Stimulated activated CD4-positive, alpha-beta T cell treated with anti-CD3 and anti-CD28 coated beads, Interleukin-2, amount 100 ng/mL, for 48 hours (primary cell): Measurements from ENCODE around the gene HSPA2.

Experiments
- DNase-seq, 2 donors: peaks; one replicate each; pipeline ENCODE4 v3.0.0-alpha.2; 2020

The HSPA2 gene

DNA sequence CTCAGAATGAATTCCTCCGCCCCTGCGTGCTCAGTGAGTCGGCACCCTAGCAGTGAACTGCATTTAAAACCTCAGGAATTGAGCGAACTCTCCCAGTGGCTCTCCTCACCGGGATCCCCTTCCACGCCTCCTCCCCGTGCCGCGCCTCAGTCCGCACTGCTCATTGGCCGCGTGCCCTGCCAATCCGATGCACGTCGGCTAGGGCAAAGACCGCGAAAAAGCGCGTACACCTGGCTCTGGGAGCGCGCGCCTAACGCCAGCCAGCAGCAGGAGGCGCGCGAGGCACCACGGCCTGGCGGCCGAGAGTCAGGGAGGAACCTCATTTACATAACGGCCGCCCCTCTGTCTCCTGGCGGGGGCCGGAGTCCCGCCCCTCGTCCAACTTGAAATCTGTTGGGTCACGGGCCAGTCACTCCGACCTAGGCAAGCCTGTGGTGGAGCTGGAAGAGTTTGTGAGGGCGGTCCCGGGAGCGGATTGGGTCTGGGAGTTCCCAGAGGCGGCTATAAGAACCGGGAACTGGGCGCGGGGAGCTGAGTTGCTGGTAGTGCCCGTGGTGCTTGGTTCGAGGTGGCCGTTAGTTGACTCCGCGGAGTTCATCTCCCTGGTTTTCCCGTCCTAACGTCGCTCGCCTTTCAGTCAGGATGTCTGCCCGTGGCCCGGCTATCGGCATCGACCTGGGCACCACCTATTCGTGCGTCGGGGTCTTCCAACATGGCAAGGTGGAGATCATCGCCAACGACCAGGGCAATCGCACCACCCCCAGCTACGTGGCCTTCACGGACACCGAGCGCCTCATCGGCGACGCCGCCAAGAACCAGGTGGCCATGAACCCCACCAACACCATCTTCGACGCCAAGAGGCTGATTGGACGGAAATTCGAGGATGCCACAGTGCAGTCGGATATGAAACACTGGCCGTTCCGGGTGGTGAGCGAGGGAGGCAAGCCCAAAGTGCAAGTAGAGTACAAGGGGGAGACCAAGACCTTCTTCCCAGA is at the start of gene HSPA2:
TSS of gene HSPA2 (plus strand) at position 534 of the 995 bp plus-strand sequence. CDS start at position 643, 109 bp downstream.
- DNase-seq, result peak; percentile 94 to 95

DNA sequence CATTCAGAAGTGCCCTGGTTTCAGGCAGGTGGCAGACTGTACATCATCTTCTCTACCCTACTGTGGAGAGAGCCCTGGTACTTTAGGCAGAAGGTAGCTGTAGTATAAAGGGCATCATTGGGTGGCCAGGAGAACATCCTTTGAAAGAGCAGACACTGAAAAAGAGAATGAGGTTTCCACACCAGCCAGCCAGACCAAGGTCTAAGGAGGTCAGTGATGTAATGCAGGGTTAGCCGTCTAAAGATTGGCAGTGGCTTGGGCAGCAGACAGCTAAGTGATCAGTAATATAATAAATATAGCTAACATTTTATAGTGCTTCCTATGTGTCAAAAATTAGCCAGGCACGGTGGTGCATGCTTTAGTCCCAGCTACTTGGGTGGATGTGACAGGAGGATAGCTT is 48.9 kb upstream of the HSPA2 start:
- no peak for DNase-seq

DNA sequence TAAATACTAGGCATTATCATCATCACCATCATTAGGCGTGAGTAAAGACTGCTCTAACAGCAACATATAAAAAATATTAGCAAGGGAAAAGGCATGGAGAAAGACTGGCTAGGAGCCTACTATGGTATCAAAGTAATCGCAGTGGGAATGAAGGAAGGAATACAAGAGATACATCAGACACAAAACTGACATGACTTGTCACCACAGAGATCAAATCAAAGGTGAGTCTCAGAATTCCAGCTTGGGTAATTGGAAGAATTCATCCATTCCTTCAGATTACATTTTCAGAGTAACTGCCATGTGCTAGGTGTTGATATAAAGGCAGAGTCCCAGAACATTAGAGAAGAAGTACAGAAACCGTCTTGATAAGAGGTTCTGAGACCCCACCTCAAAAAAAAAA is 47.1 kb upstream of the HSPA2 start:
- no peak for DNase-seq

DNA sequence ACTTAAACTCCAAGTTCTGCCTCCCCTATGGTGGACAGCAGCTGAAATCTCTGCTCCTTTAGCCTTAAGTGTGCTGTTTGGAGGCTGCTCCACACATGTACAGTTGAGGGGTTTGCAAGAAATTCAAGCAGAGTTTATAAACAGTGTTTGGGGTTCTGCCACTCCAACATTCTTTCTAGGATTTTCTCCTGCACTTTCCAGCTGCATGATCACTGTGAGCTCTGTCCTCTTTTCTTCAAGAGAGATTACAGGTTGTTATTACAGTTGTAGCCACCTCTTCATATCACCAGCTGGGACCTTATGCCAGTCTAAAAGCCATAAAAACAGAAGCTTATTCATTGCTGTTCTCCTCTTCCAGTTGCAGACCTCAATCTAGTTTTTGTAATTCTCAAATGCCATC is 45.3 kb upstream of the HSPA2 start:
- DNase-seq, result no peak

DNA sequence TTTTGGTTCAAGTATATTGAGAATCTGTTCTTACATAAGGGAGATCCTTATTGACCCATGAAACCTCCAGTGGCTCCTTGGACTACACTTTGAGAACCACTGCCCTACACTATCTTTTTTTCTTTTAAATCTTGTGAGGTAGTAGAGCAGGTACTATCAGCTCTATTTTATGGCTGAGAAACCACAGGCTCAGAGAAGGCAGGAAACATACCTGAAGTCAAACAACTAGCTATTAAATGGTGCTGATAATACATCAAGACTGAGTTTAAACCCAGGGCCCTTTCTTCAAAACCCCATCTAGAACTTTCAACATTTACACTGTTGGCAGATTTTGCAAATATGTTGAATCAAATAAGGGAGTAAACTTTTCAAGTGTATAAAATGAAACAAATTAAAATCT is 43.8 kb upstream of the HSPA2 start:
- DNase-seq, result no peak

DNA sequence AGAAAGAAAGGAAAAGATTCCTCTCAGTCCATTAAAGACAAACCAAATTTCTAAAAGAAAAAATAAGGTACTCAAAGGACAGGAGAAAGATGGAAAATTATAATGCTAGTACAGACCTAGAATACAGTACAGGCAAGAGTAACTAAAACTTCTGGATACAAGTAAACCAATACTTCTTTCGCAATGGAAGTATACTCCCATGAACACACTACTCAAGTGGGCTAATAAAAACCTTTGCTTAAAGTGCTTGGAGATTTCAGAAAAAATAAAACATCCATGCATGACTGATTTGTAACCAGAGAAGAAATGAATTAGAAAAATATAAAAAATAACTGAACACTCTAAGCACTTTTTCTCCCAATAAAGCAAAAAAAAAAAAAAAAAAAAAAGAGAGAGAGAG is 40.5 kb upstream of the HSPA2 start:
- no peak for DNase-seq

DNA sequence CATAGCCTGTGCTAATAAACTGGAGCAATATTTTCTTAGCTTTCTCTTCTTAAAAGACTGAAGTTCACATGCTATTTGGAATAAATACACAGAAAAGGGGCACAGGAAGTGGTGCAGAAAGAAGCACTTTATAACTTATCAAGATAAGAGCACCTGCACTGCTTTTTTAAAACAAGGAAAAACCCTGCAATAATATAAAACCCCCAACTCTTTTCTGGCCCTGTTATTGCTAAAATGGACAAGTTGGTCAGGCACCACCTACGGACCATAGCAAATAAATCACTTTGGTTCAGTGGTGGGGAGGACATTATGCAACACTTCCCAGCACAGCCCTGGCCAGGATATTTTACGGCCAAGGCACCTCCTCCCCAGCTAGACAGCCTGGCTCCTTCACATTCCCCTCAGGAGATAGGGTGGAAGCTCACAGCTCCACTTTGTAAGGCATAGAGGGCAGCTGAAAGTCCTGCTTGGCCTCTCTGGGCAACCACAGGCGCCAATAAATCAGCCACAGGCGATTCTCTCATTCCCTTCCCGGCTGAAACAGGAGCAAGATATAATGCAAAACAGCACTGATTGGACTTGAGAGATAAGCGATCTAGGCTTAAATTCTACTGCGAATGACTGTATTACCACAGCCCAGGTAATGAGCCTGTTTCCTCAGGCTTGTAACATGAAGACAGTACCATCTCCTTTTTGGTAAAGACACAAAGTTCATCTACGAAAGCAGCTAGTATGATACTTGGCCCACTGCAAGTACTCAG is 39.0 kb upstream of the HSPA2 start:
- DNase-seq, result no peak

DNA sequence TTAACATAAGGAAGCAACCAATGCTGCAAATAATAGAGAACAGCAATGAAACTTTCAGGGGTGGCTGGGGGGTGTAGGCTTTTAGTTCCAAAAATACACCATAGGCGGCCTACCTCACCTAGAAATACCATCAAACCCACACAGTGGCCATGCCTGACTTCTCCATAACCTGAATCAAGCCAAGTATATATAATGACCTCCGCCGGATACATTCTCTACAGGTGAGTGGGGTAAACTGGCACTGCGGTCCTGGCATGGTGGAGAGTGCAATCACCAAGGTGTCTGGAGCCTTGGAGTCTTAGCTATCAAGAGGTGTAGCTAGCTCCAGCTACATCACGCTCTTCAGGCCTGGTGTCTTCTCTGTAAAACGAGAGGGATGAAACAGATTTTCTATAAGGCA is 38.1 kb upstream of the HSPA2 start:
- no peak for DNase-seq

DNA sequence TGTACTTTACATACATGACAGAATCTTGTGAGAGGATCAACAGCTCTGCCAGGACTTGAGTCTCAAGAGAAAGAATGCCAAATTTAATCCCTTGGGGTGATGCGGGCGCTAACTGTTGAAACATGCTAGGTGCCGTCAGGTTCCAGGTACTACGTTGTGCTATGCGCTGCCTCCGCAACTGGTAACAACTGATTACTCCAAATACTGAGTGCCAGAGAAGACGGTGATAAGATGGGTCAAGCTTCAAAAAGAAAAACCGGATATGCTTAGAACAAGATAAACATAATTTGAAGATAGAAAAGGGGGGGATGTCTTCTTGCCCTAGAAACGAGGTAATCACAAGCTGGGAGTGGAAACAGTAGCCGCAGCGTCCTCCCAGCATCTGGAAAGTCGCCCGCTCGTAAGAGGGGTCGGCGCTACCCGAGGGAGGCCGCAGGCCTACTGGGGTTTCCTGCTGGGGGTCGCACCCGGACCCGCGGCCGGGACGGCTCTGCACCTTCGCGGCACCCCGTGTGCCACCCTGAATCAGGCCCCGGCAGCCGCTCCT is 37.6 kb upstream of the HSPA2 start:
- no peak for DNase-seq

DNA sequence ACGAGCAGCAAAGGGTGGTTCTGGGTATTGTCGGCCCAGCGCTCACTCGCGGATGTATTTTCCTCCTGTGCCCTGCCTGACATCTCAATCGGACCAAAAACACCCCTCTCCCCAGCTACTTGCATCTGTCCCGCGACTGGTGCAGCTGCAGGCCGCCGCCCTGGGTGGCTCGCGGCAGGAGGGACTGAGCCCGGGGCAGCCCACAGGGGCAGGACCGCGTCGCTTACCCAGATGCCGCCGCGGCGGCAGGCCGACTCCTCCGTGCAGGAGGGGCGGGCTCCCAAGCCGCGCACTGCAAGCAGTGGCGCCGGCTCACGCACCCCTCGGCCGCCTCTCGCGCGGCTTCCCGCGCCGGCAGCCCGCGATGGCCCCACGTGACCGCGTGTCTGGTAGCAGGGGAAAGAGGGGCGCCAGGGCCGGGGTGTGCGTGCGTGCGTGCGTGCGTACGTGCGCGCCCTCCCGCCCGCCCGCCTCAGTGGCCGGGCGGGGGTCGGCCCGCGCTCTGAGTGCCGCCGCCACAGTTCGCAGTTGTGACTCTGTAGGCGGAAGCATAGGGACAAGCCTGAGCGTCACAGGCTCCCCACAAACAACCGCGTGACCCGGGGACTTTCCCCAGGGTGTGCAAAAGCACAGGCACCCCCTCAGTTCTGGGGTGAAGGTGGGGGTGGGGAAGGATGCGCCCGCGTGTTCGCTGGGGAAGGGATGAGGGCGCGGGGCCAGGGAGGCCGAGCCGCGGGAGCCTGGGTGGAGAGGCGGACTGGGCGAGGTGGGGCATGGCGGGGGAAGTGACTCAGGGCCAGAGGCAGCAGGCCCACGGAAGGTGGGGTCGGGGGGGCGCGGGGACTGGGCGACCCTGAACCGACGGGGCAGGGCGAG is 36.9 kb upstream of the HSPA2 start, which contains the start of gene ZBTB25:
TSS of gene ZBTB25 (minus strand) at position 405 of the 876 bp plus-strand sequence. CDS start 13,305 bp downstream, outside the sequence.
- peak; percentile 84 to 88 for DNase-seq

DNA sequence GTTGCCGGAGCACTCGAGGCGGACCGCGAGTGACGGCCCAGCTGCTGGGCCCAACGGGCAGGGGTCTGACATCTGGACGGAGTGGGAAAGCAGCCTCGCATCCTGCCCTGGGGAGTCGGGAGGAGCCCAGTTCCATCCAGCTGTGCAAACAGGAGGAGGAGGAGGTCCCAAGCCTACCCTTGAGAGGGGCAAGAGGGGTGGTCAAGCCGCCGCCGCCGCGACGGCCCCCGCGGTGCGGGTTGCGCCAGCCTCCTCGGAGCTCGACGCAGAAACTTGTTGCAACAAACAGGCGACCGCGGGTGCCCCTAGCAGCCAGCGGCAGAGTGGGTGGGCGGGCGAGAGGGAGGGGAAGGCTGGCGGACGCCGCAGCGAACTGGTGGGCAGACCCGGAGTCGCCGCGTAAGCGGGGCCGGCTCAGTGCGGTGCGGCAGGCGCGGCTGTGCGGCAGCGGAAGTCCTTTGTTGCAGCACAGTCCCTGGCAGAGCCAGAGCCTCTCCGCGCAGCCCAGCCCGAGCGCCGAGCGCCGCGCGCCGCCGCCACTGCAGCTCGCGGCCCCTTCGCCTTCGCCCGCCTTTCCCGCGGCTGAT is 36.1 kb upstream of the HSPA2 start, which contains the start of gene ZBTB1:
TSS of gene ZBTB1 (plus strand) at position 461 of the 587 bp plus-strand sequence. CDS start 16,735 bp downstream, outside the sequence.
- peak; percentile 76 to 77 for DNase-seq

DNA sequence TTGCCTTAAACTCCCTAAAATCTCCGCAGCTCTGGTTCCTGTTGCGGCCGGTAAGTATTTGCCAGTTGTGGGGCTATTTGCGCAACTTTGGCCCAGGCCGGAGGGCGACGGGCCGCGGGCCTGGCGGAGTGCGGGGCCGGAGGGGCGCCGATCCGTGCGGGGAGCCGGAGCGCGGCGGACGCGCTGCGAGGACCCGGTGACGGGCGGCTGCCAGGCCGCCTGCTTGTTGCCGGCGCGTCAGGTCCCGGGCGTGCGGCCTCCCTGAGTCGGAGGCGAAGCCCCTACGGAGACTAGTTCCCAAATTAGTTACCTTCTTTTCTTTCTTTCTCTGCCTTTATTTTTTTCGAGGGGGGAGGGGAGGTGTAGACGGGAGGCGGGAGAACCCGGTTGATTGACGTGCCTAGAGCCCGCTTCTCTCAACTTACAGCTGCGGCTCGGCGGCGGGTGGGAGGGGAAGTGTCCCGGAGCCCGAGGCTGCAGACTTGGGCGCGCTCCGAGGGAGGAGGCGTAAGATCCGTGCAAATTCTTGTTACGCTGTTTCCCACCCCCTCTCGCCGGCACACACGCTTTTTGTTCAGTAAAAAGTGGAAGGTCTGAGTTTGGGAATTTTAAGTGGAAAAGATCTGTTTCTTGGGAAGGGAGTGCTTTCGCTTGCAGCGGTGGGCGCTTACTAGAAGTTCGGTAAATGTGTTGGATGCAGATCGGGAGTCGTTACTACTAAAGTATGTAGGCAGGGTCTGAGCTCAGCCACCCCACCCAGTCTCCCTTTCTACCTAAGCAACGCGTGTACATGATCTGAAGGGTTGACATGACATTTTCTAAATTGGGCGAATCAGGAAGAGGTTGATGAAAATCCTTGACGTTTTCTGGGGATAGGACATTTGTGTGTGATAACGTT is 35.4 kb upstream of the HSPA2 start:
- peak; percentile 80 to 82 for DNase-seq

DNA sequence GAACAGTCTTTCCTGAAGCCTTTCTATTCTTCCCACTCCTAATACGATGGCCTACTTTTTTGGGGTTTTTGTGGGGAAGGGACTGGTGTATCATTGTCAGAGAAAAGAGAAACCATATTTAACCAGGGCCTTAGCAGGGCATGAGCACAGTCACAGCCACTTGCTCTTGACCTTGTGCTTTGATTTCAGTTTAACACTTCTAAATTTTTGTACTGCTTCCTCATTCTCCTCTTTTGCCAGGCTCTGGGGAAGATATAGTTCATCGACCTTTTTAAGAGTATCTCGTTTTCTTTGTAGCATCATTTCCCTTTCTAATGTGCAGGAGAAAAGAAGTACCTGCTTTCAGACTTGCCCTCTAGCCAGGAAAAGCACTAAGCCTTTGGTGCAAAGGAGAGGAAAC is 33.8 kb upstream of the HSPA2 start:
- no peak for DNase-seq

DNA sequence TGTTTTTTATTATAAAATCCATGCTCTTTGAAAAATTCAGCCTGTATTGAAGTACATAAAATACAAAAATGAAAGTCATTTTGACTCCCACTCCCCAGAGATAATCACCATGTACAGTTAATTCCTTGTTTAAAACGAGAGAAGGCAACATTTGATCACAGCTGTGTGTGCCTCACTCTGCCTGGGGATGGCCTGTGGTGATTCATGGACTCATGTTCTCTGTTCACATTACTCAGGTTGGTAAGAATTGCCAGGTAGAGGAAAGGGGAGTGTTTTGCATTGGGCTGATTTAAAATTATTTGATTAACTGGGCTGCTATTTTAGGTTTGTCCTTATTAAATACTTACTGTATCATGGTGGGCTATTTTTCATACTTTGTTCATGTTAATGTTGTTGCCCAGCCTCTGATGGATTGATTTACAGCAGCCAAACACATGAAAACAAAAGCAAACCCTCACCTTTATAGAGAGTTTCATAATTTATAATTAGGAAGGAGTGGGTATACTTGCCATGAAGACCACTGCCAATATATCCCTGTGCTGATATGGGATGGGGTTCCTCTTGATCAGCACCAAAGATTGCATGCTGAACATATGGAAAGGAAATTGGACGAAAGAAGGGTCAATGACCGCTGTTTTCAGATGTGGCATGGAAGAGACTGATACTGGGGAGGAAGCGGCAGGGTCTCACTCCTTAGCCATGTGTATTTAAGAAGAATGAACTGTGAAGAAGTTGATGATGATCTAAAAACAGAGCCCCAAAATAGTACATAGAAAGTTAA is 33.0 kb upstream of the HSPA2 start:
- no peak for DNase-seq

DNA sequence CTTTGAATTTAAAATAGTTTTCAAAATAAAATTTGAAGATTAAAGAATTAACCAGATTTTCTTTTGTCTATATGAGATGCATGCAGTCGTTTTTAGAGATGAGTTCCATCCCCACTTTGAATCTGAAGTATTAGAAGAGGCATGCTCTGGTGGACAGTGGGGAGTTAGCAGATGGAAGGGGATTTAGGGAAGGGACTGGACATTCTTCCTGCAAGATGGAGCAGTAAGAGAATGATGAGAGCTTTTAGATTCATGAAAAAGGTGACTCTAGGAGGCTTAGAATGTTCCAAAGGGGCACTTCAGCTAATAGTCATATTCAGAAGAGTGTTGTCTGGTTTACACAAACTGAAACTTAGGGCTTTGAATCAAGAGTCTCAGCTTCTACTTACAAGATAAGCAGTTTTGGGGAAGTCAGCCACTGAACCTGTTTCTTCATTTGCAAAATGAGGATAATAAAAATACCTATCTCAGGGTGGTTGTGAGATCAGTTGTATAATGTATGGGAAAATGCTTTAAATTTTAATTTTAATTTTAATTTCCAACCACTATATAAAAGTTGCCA is 32.2 kb upstream of the HSPA2 start:
- no peak for DNase-seq

DNA sequence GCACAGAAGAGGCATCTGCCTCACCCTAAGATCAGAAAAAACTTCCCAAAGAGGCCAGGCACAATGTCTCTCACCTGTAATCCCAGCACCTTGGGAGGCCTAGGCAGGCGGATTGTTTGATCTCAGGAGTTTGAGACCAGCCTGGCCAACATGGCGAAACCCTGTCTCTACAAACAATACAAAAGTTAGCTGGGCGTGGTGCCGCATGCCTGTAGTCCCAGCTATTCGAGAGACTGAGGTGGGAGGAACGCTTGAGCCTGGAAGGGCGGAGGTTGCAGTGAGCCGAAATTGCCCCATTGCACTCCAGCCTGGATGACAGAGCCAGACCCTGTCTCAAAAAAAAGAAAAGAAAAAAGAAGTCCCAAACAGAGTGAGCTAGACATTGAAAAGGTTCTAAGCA is 31.5 kb upstream of the HSPA2 start:
- no peak for DNase-seq

DNA sequence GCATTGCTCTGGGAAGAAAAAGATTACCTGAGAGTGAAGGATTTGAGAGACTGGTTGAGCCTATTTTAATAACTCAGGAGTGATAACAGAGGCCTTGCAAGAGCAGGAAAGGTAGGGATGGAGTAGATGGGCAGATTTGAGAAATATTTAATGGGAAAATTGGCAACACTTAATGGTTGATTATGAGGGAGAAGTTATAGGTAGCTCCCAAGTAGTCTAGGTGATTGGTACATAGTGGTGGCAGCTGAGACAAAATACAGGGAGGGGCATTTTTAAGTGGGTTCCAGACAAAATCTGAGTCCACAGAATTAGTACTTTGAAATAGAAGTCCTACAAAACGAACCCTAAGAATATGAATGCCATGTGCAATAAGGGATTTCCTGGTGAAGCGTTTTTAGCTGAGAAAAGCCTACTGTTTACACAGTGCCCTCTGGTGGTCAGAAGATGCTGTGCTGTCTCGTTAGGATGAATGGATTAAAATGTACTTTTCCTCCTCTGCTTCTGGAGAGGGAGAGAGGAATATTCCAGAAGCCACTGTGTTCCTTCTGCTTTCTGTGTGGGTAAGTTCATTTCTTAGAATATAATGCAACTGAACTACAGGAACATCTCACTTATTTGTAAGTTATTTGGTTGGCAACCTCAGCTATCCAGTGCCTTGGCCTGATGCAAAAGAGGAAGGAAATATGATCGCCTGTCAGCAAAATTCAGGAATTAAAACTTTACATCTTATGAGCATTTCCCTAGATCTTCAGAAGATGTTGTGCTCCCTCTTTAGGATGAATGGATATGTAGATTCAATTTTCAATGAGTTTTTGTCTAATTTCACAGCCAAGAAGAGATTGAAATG is 29.5 kb upstream of the HSPA2 start:
- peak; percentile 56 to 67 for DNase-seq

DNA sequence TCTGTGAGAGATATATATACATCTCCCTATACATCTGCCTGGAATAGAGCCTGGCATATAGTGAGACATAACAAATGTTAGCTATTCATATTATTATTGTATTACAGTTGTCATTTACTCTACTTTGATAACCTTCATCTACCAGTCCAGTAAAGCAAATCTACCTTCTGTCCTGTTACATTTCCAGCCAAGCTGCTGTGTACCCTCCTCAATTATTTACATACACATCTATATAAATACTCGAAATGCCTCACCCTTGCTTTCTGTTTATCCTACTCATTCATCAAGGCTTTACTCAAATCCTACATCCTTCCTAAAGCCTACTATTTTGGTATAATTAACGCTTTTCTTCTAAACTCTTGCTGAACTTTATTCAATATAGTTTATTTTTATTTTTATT is 27.3 kb upstream of the HSPA2 start:
- no peak for DNase-seq

DNA sequence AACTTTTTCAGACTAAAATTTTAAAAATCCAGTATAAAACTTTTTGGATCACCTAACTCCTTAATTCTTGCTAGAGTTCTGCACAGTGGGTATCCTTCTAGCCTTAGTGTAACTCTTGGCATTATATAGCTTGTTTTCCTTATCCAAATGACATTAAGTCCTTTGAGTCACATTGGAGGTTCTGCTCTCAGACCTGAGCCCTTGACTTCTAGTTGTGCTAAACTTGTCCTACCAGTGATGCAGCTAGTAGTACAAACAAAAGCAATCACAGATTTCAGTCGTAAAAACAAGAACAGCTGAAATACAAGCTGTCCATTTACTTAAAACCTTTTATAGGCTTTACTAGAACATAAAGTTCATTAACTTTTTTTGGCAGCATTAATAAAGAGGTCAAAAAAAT is 25.5 kb upstream of the HSPA2 start:
- DNase-seq, result no peak
